H1 (cell line): ENCODE measurements around the gene SCARB2. TPM values are rescaled to one million over a fixed set of nuclear protein-coding genes. Genes with fewer than 3 reads are reported as not detected.

Experiments
- CTCF ChIA-PET: fragments of 300-600 bp; sonication (Branson Sonifier 250); formaldehyde crosslinking; loops from one replicate; lab custom pipeline; 2021; ENCODE audit not compliant: partially characterized antibody; lab: Charles Lee
- POLR2A ChIA-PET: fragments of 300-600 bp; sonication (Branson Sonifier 250); formaldehyde crosslinking; loops from one replicate; lab custom pipeline; 2021; ENCODE audit warnings: inconsistent platforms; ENCODE audit not compliant: partially characterized antibody; lab: Charles Lee
- DNase-seq, 2 experiments: peaks; one replicate each; pipeline versions ENCODE4 v3.0.0 to v3.0.0-alpha.2; 2010 to 2022; ENCODE audit warnings: low spot score in 2 of 2, low read depth in 1 of 2, mixed read lengths in 1 of 2
- FAIRE-seq: peaks from 2 replicates; lab custom pipeline; 2011; peaks lifted over from hg19 to GRCh38; lab: Jason Lieb, UNC
- H2AFZ ChIP-seq: 2 replicates; pipeline ENCODE4 v1.8.1; 2012; ENCODE audit warnings: low read length, inconsistent platforms
- H2AK5ac ChIP-seq: 2 replicates; pipeline ENCODE4 v1.6.1; 2013; ENCODE audit warnings: low read depth, low read length
- H2BK120ac ChIP-seq: replicated peaks from 2 replicates; pipeline ENCODE3; 2013; ENCODE audit warnings: low read depth, low read length, inconsistent platforms
- H2BK12ac ChIP-seq: 2 replicates; pipeline ENCODE4 v1.6.1; 2013; ENCODE audit warnings: low read depth, low read length
- H2BK15ac ChIP-seq: 2 replicates; pipeline ENCODE4 v1.6.1; 2013; ENCODE audit warnings: low read length
- H2BK20ac ChIP-seq: 2 replicates; pipeline ENCODE4 v1.6.1; 2013; ENCODE audit warnings: low read length
- H2BK5ac ChIP-seq: 2 replicates; pipeline ENCODE4 v1.6.1; 2013; ENCODE audit warnings: low read depth, low read length
- H3K14ac ChIP-seq: 2 replicates; pipeline ENCODE4 v1.6.1; 2013; ENCODE audit warnings: inconsistent platforms; ENCODE audit not compliant: insufficient read length
- H3K18ac ChIP-seq: 2 replicates; pipeline ENCODE4 v1.6.1; 2013; ENCODE audit warnings: low read length; ENCODE audit errors: extremely low read depth
- H3K23ac ChIP-seq: 2 replicates; pipeline ENCODE4 v1.6.1; 2013; ENCODE audit warnings: inconsistent platforms; ENCODE audit not compliant: insufficient read length
- H3K23me2 ChIP-seq: 2 replicates; pipeline ENCODE4 v1.6.1; 2013; ENCODE audit warnings: low read depth, low read length
- H3K27ac ChIP-seq: 2 replicates; pipeline ENCODE4 v1.6.1; 2011; ENCODE audit warnings: low read depth, low read length, inconsistent platforms
- H3K27me3 ChIP-seq, 4 experiments: replicated peaks in 1 of 4; 1 replicate in 1 of 4; 2 replicates in 3 of 4; pipeline versions ENCODE4 v1.6.1 to v1.8.1; 2011 to 2013; ENCODE audit warnings: low read length in 3 of 4, mild to moderate bottlenecking in 3 of 4, inconsistent platforms in 2 of 4, mixed read lengths in 2 of 4, moderate library complexity in 1 of 4; ENCODE audit not compliant: control insufficient read depth in 3 of 4, insufficient read depth in 3 of 4; ENCODE audit errors: extremely low read depth in 1 of 4
- H3K36me3 ChIP-seq, 4 experiments: 2 replicates each; pipeline versions ENCODE4 v1.6.1 to v1.8.1; 2011 to 2013; ENCODE audit warnings: mild to moderate bottlenecking in 4 of 4, low read length in 3 of 4, moderate library complexity in 2 of 4, control low read depth in 1 of 4, inconsistent platforms in 1 of 4; ENCODE audit not compliant: insufficient read depth in 4 of 4, control insufficient read depth in 2 of 4
- H3K4ac ChIP-seq: replicated peaks from 2 replicates; pipeline ENCODE3; 2013; ENCODE audit warnings: low read length, low read depth, mixed read lengths, inconsistent platforms; ENCODE audit not compliant: insufficient read length
- H3K4me1 ChIP-seq, 4 experiments: replicated peaks in 1 of 4; 1 replicate in 1 of 4; 2 replicates in 3 of 4; pipeline versions ENCODE4 v1.6.1 to v1.8.1; 2011 to 2013; ENCODE audit warnings: low read length in 3 of 4, inconsistent platforms in 2 of 4, mixed read lengths in 1 of 4; ENCODE audit not compliant: insufficient read depth in 4 of 4, control insufficient read depth in 3 of 4
- H3K4me2 ChIP-seq, 2 experiments: 2 replicates each; pipeline versions ENCODE4 v1.6.1 to v1.8.1; 2011 to 2013; ENCODE audit warnings: low read depth in 2 of 2, low read length in 2 of 2, control low read depth in 1 of 2, inconsistent platforms in 1 of 2, mild to moderate bottlenecking in 1 of 2; ENCODE audit not compliant: insufficient read depth in 1 of 2
- H3K4me3 ChIP-seq, 4 experiments: fragments of 200-600, 300-600 bp in 1 of 4; sonication (generic), shearing (Covaris generic), sonication (Bioruptor Twin) in 1 of 4; 2 replicates each; pipeline versions ENCODE4 v1.5.1 to v1.8.1; 2011 to 2016; ENCODE audit warnings: low read length in 4 of 4, low read depth in 3 of 4, control low read depth in 2 of 4, inconsistent platforms in 2 of 4, mild to moderate bottlenecking in 2 of 4, mixed read lengths in 1 of 4, moderate library complexity in 1 of 4; ENCODE audit not compliant: insufficient read depth in 2 of 4; ENCODE audit errors: extremely low read depth in 1 of 4
- H3K56ac ChIP-seq: replicated peaks from 2 replicates; pipeline ENCODE3; 2013; ENCODE audit warnings: low read depth, mild to moderate bottlenecking, mixed read lengths, low read length, inconsistent platforms; ENCODE audit not compliant: insufficient read length
- H3K79me1 ChIP-seq: 2 replicates; pipeline ENCODE4 v1.6.1; 2013; ENCODE audit warnings: low read depth, low read length, control low read depth
- H3K79me2 ChIP-seq, 2 experiments: 2 replicates each; pipeline versions ENCODE4 v1.6.1 to v1.8.1; 2012 to 2013; ENCODE audit warnings: low read length in 2 of 2, mild to moderate bottlenecking in 2 of 2, inconsistent platforms in 1 of 2; ENCODE audit not compliant: insufficient read depth in 2 of 2, control insufficient read depth in 1 of 2
- H3K9ac ChIP-seq, 4 experiments: replicated peaks in 1 of 4; 1 replicate in 1 of 4; 2 replicates in 3 of 4; pipeline versions ENCODE4 v1.6.1 to v1.8.1; 2011 to 2013; ENCODE audit warnings: low read depth in 3 of 4, low read length in 3 of 4, control low read depth in 2 of 4, mild to moderate bottlenecking in 2 of 4, moderate library complexity in 2 of 4, inconsistent platforms in 1 of 4; ENCODE audit errors: extremely low read depth in 1 of 4
- H3K9me3 ChIP-seq, 2 experiments: 2 replicates each; pipeline versions ENCODE4 v1.6.1 to v1.8.1; 2012 to 2013; ENCODE audit warnings: mild to moderate bottlenecking in 2 of 2, moderate library complexity in 2 of 2, control low read depth in 1 of 2, inconsistent platforms in 1 of 2, low read depth in 1 of 2, low read length in 1 of 2, mixed read lengths in 1 of 2; ENCODE audit not compliant: insufficient read depth in 2 of 2
- H4K20me1 ChIP-seq, 2 experiments: replicated peaks in 1 of 2; 2 replicates each; pipeline versions ENCODE3 to v1.8.1; 2011 to 2013; ENCODE audit warnings: inconsistent platforms in 2 of 2, low read length in 2 of 2, mild to moderate bottlenecking in 1 of 2; ENCODE audit not compliant: insufficient read depth in 2 of 2, control insufficient read depth in 1 of 2
- H4K5ac ChIP-seq: 2 replicates; pipeline ENCODE4 v1.6.1; 2013; ENCODE audit warnings: low read length, low read depth, mixed read lengths, inconsistent platforms; ENCODE audit not compliant: insufficient read length
- H4K8ac ChIP-seq: 2 replicates; pipeline ENCODE4 v1.8.0; 2013; ENCODE audit warnings: mild to moderate bottlenecking, moderate library complexity, low read length, inconsistent platforms; ENCODE audit not compliant: insufficient read depth; ENCODE audit errors: extremely low read depth
- H4K91ac ChIP-seq: replicated peaks from 2 replicates; pipeline ENCODE3; 2013; ENCODE audit warnings: low read length, mixed read lengths, inconsistent platforms; ENCODE audit not compliant: insufficient read length
- CBX8 ChIP-seq: fragments of 300-800, 300-1000 bp; sonication (generic); IDR thresholded peaks from 2 replicates; pipeline ENCODE4 v1.7.1; 2016; ENCODE audit warnings: low read depth, low read length, borderline replicate concordance
- CEBPB ChIP-seq: IDR thresholded peaks from 2 replicates; pipeline ENCODE4 v1.6.1; 2012; ENCODE audit warnings: low read depth, low read length
- CHD2 ChIP-seq: IDR thresholded peaks from 2 replicates; pipeline ENCODE4 v1.6.1; 2012; ENCODE audit warnings: low read length, improper control_type of control experiment
- JUN ChIP-seq: IDR thresholded peaks from 2 replicates; pipeline ENCODE4 v1.6.1; 2011; ENCODE audit warnings: low read depth, mild to moderate bottlenecking, improper control_type of control experiment, low read length
- KDM1A ChIP-seq: fragments of 200-600, 300-600 bp; sonication (generic); IDR thresholded peaks from 2 replicates; pipeline ENCODE4 v1.7.1; 2016; ENCODE audit warnings: mild to moderate bottlenecking, low read length, borderline replicate concordance
- PHF8 ChIP-seq: fragments of 200-600 bp; sonication (generic); conservative IDR thresholded peaks from 2 replicates; pipeline ENCODE4 v1.7.1; 2012; ENCODE audit warnings: low read depth, mild to moderate bottlenecking, inconsistent platforms, low read length, moderate library complexity
- POU5F1 ChIP-seq: IDR thresholded peaks from 2 replicates; pipeline ENCODE4 v1.6.1; 2011; ENCODE audit warnings: low read depth, mild to moderate bottlenecking, low read length, moderate library complexity
- RAD21 ChIP-seq, 2 experiments: IDR thresholded peaks in 1 of 2; conservative IDR thresholded peaks in 1 of 2; 2 replicates each; pipeline ENCODE4 v1.6.1; 2011; ENCODE audit warnings: low read depth in 2 of 2, low read length in 2 of 2, improper control_type of control experiment in 1 of 2, inconsistent platforms in 1 of 2, mild to moderate bottlenecking in 1 of 2, moderate library complexity in 1 of 2
- SIRT6 ChIP-seq: IDR thresholded peaks from one replicate; pipeline ENCODE4 v1.7.1; 2012; ENCODE audit warnings: low read length, inconsistent platforms
- SRF ChIP-seq: IDR thresholded peaks from 2 replicates; pipeline ENCODE4 v1.6.1; 2011; ENCODE audit warnings: mild to moderate bottlenecking, low read depth, low read length, moderate library complexity
- TAF7 ChIP-seq: optimal IDR thresholded peaks from 2 replicates; pipeline ENCODE3; 2011; ENCODE audit warnings: low read depth, mild to moderate bottlenecking, inconsistent platforms, low read length, moderate library complexity, borderline replicate concordance
- WGBS, 2 experiments: shearing (Covaris generic) in 1 of 2; methylation state at CpG; one replicate each; pipeline versions ENCODE4 v1.1.6 to v1.1.7; 2013 to 2015; ENCODE audit warnings: low lambda C conversion rate in 2 of 2, mixed read lengths in 2 of 2, inconsistent platforms in 1 of 2, low coverage in 1 of 2, missing lambda C conversion rate in 1 of 2; ENCODE audit not compliant: insufficient replicate concordance in 2 of 2, insufficient coverage in 1 of 2, insufficient read length in 1 of 2; ENCODE audit errors: extremely low coverage in 1 of 2, missing lambda C conversion rate in 1 of 2; 5-methylcytosine and 5-hydroxymethylcytosine counted together
- polyA plus RNA-seq, 7 experiments: library from polyadenylated mRNA; depleted of rRNA in 3 of 7; stranded (reverse) in 5 of 7; unstranded in 2 of 7; fragments of >200 nt in 5 of 7; fragments of 200-250 nt in 2 of 7; gene quantifications; 1 replicate in 5 of 7; 2 replicates in 1 of 7; 4 replicates in 1 of 7; pipeline versions ENCODE4 v1.2.1 to v1.2.3, GENCODE V29; 2011 to 2013; ENCODE audit warnings: missing spikeins in 2 of 7, mixed read lengths in 2 of 7
- total RNA-seq: library from RNA; stranded (reverse); fragmentation: NEBNext Ultra II Directional; extraction: Animal tissue kit (Norgen Biotek cat#: 25700); gene quantifications from 2 replicates; pipeline ENCODE4 v1.2.1, GENCODE V29; 2021
- TF ChIP-seq, protein P1 (sequence below): IDR thresholded peaks from 2 replicates; pipeline ENCODE4 v1.6.1; 2012; ENCODE audit warnings: inconsistent platforms

Gene SCARB2
- total and polyA plus RNA-seq, 2 of the 8 experiments (the other 6 are each of a cell fraction or from before 2014, with no cell fraction given) = 18.5 to 35.7 TPM

GRCh38 chr4:76206222-76206942, 7.2 kb downstream of the SCARB2 start:
- no peak overlapping the region for H3K4me3 ChIP-seq
- no peak overlapping the region for H3K4me2 ChIP-seq
- H3K23ac ChIP-seq = no peak overlapping the region
- no peak overlapping the region for H3K4ac ChIP-seq
- peaks cover 0 to 29% of the 10 kb centered on the region in 2 experiments; a peak in 3 of 4 replicates for H3K79me2 ChIP-seq
- H3K56ac ChIP-seq = no peak overlapping the region
- H2BK20ac ChIP-seq = no peak overlapping the region
- ChIA-PET CTCF (interaction anchor here (0.9 to 1.7 kb wide), 4 partner anchors 27 to 172 kb away, joined by 3 to 6 read pairs (median 5); no protein-coding TSS in a partner anchor), POLR2A (no interaction called here)
- H2AK5ac ChIP-seq = no peak overlapping the region
- H3K79me1 ChIP-seq = peaks cover 2% of the 10 kb centered on the region; the same call in 1 of the 2 replicates
- no peaks in the 10 kb centered on the region for H3K27me3 ChIP-seq
- no peak overlapping the region for H3K9ac ChIP-seq
- H3K27ac ChIP-seq = no peak overlapping the region
- no peak overlapping the region for H3K14ac ChIP-seq
- no peak overlapping the region for H2AFZ ChIP-seq
- H3K4me1 ChIP-seq = no peaks in the 10 kb centered on the region
- H3K18ac ChIP-seq = no peak overlapping the region
- no peaks in the 10 kb centered on the region for H4K20me1 ChIP-seq
- H2BK12ac ChIP-seq = no peak overlapping the region
- no peak overlapping the region for H4K5ac ChIP-seq
- H4K8ac ChIP-seq = no peak overlapping the region
- no peak overlapping the region for H2BK120ac ChIP-seq
- FAIRE-seq (no peak), DNase-seq (no peak)
- no peak for TF ChIP-seq CEBPB
- no peak for TF ChIP-seq PHF8
- TF ChIP-seq SRF = no peak
- TF ChIP-seq RAD21 (IDR thresholded peaks at IDR 0.05 in 1 of 2, conservative IDR thresholded peaks at IDR 0.05 in 1 of 2; ENCODE audit: low read depth in 2 of 2, low read length in 2 of 2) = no peak
- TF ChIP-seq JUN = no peak
- no peak for TF ChIP-seq TAF7
- TF ChIP-seq POU5F1 = no peak
- no peak for TF ChIP-seq CBX8
- TF ChIP-seq KDM1A = no peak
- no peak for TF ChIP-seq CHD2
- TF ChIP-seq SIRT6 = no peak
- TF ChIP-seq, protein P1, sequence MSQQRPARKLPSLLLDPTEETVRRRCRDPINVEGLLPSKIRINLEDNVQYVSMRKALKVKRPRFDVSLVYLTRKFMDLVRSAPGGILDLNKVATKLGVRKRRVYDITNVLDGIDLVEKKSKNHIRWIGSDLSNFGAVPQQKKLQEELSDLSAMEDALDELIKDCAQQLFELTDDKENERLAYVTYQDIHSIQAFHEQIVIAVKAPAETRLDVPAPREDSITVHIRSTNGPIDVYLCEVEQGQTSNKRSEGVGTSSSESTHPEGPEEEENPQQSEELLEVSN = no peak
- no peak overlapping the region for H4K91ac ChIP-seq
- H3K9me3 ChIP-seq = no peaks in the 10 kb centered on the region
- H2BK15ac ChIP-seq = no peak overlapping the region
- WGBS, 2 experiments = 93% methylated on average over 7 of the region's 7 CpGs; no CpG with 5 or more reads in 1 of the 2 experiments
- H3K36me3 ChIP-seq = no peaks in the 10 kb centered on the region
- no peak overlapping the region for H2BK5ac ChIP-seq
- H3K23me2 ChIP-seq = no peaks in the 10 kb centered on the region
